CD14-positive monocyte (primary cell): Measurements from ENCODE around the gene KDM1B. TPM values are rescaled to one million over a fixed set of nuclear protein-coding genes. Genes with fewer than 3 reads are reported as not detected.

Experiments
- DNase-seq, 3 donors: peaks; one replicate each; pipeline ENCODE4 v3.0.0-alpha.2; 2011 to 2022
- H2AFZ ChIP-seq: 2 replicates; pipeline ENCODE4 v1.6.0; 2012; ENCODE audit warnings: mild to moderate bottlenecking, low read depth, low read length, inconsistent platforms; ENCODE audit not compliant: insufficient read depth, poor library complexity, severe bottlenecking
- H3K27ac ChIP-seq, 2 donors: 1 replicate in 1 of 2; 2 replicates in 1 of 2; pipeline ENCODE4 v1.5.1; 2012 to 2013; ENCODE audit warnings: low read length in 2 of 2, control low read depth in 1 of 2, inconsistent platforms in 1 of 2, low read depth in 1 of 2, mild to moderate bottlenecking in 1 of 2
- H3K27me3 ChIP-seq, 2 donors: one replicate each; pipeline versions ENCODE4 v1.6.0 to v1.6.1; 2011 to 2013; ENCODE audit warnings: low read length in 2 of 2; ENCODE audit not compliant: control insufficient read depth in 2 of 2, insufficient read depth in 2 of 2
- H3K36me3 ChIP-seq, 2 donors: replicated peaks in 1 of 2; 1 replicate in 1 of 2; 2 replicates in 1 of 2; pipeline versions ENCODE4 v1.5.1 to v1.6.1; 2012 to 2013; ENCODE audit warnings: low read length in 2 of 2, control low read depth in 1 of 2, inconsistent platforms in 1 of 2, mild to moderate bottlenecking in 1 of 2; ENCODE audit not compliant: insufficient read depth in 2 of 2, control insufficient read depth in 1 of 2
- H3K4me1 ChIP-seq, 2 donors: 1 replicate in 1 of 2; 2 replicates in 1 of 2; pipeline versions ENCODE4 v1.5.1 to v1.6.1; 2012 to 2013; ENCODE audit warnings: low read length in 2 of 2, control low read depth in 1 of 2, inconsistent platforms in 1 of 2, mild to moderate bottlenecking in 1 of 2, moderate library complexity in 1 of 2; ENCODE audit not compliant: insufficient read depth in 2 of 2, control insufficient read depth in 1 of 2
- H3K4me2 ChIP-seq: replicated peaks from 2 replicates; pipeline ENCODE3; 2012; ENCODE audit warnings: low read length, moderate library complexity, mild to moderate bottlenecking; ENCODE audit not compliant: poor library complexity, severe bottlenecking; ENCODE audit errors: extremely low read depth
- H3K4me3 ChIP-seq, 3 experiments: fragments of 200-600 bp in 1 of 3; sonication (generic) in 1 of 3; replicated peaks in 1 of 3; 1 replicate in 2 of 3; 2 replicates in 1 of 3; pipeline ENCODE4 v1.5.1; 2011 to 2013; ENCODE audit warnings: low read length in 3 of 3, mild to moderate bottlenecking in 3 of 3, control low read depth in 2 of 3, low read depth in 2 of 3, inconsistent platforms in 1 of 3, moderate library complexity in 1 of 3
- H3K79me2 ChIP-seq: 2 replicates; pipeline ENCODE4 v1.6.0; 2012; ENCODE audit warnings: mild to moderate bottlenecking, control low read depth, inconsistent platforms, low read length, moderate library complexity; ENCODE audit not compliant: insufficient read depth
- H3K9ac ChIP-seq: 2 replicates; pipeline ENCODE4 v1.6.0; 2017; ENCODE audit warnings: low read length, mild to moderate bottlenecking; ENCODE audit not compliant: insufficient read depth, poor library complexity, severe bottlenecking
- H3K9me3 ChIP-seq, 2 donors: replicated peaks in 1 of 2; 1 replicate in 1 of 2; 2 replicates in 1 of 2; pipeline versions ENCODE4 v1.5.1 to v1.6.1; 2012 to 2013; ENCODE audit warnings: low read length in 2 of 2, control low read depth in 1 of 2; ENCODE audit not compliant: control insufficient read depth in 1 of 2, insufficient read depth in 1 of 2
- H4K20me1 ChIP-seq: 2 replicates; pipeline ENCODE4 v1.6.0; 2012; ENCODE audit warnings: mild to moderate bottlenecking, low read length, control low read depth, moderate library complexity; ENCODE audit not compliant: insufficient read depth
- H3K27ac Mint-ChIP-seq, 7 donors: one replicate each; pipeline ENCODE4 v1.8.0; 2020; ENCODE audit warnings: mild to moderate bottlenecking in 7 of 7, mixed read lengths in 7 of 7, moderate library complexity in 6 of 7, inconsistent platforms in 2 of 7
- H3K27me3 Mint-ChIP-seq, 3 donors: one replicate each; pipeline ENCODE4 v1.8.0; 2021 to 2022; ENCODE audit warnings: low read depth in 3 of 3, mild to moderate bottlenecking in 3 of 3, mixed read lengths in 3 of 3, moderate library complexity in 3 of 3, inconsistent platforms in 1 of 3
- H3K36me3 Mint-ChIP-seq, 2 donors: one replicate each; pipeline ENCODE4 v1.8.0; 2020; ENCODE audit warnings: mixed read lengths in 2 of 2, inconsistent platforms in 1 of 2, mild to moderate bottlenecking in 1 of 2
- H3K4me1 Mint-ChIP-seq: one replicate; pipeline ENCODE4 v1.8.0; 2020; ENCODE audit warnings: mild to moderate bottlenecking, mixed read lengths
- H3K4me3 Mint-ChIP-seq, 2 donors: one replicate each; pipeline ENCODE4 v1.8.0; 2020; ENCODE audit warnings: mild to moderate bottlenecking in 2 of 2, mixed read lengths in 2 of 2, moderate library complexity in 1 of 2
- H3K9me3 Mint-ChIP-seq, 7 donors: one replicate each; pipeline ENCODE4 v1.8.0; 2020 to 2022; ENCODE audit warnings: mixed read lengths in 7 of 7, mild to moderate bottlenecking in 6 of 7, moderate library complexity in 6 of 7, inconsistent platforms in 2 of 7
- WGBS: methylation state at CpG from one replicate; pipeline ENCODE4 v1.1.5; 2013; ENCODE audit warnings: missing lambda C conversion rate; ENCODE audit not compliant: insufficient coverage; 5-methylcytosine and 5-hydroxymethylcytosine counted together
- intact Hi-C, 2 donors: fragments of 100-400 bp; cut with micrococcal nuclease; formaldehyde crosslinking; loops; one replicate each; pipeline versions ENCODE4 v1.15.0 to v1.15.1; 2023
- polyA plus RNA-seq, 3 donors: library from polyadenylated mRNA; depleted of rRNA in 1 of 3; unstranded in 2 of 3; stranded (reverse) in 1 of 3; fragments of 300-500 nt in 2 of 3; fragments of >200 nt in 1 of 3; fragmentation: Illumina TruSeq in 2 of 3; gene quantifications; 1 replicate in 2 of 3; 2 replicates in 1 of 3; pipeline ENCODE4 v1.2.3, GENCODE V29; 2012 to 2021
- TF ChIP-seq, protein P1 (sequence below): fragments of 200-600 bp; IDR thresholded peaks from one replicate; pipeline ENCODE4 v1.8.0; 2022; ENCODE audit warnings: antibody characterized with exemption, mild to moderate bottlenecking

KDM1B gene
- polyA plus RNA-seq, 3 donors: 4.4 to 50.8 (median 24.1) TPM

DNA sequence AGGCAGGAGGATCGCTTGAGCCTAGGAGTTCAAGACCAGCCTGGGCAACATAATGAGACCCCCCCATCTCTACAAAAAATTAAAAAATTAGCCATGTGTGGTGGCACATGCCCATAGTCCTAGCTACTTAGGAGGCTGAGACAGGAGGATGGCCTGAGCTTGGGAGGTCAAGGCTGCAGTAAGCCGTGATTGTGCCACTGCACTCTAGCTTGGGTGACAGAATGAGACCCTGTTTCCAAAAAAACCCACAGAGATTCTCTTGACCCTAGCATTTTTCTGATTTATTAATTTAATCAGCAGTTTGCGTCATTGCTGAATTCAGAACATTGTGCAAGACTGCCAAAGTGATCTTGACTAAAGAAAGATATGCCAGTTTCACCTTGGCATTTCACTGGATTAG is 36.8 kb downstream of the KDM1B start:
- Histone ChIP-seq H3K79me2 (peaks cover 7% of the 10 kb centered on the region), H3K9ac (no peak overlapping the region), H3K27me3 (no peaks in the 10 kb centered on the region), H3K4me2 (no peak overlapping the region), H3K4me1 (peaks cover under 1 to 5% of the 10 kb centered on the region in 2 donors), H3K36me3 (peaks cover 67 to 93% of the 10 kb centered on the region in 2 donors), H3K4me3 (no peak overlapping the region), H4K20me1 (peaks cover 5% of the 10 kb centered on the region), H3K9me3 (no peaks in the 10 kb centered on the region), H3K27ac (peak overlapping the region in 1 of 2 donors; percentile 32), H2AFZ (no peak overlapping the region)
- H3K27ac Mint-ChIP-seq: peak overlapping the region in 1 of 7 donors; percentile 55
- H3K9me3 Mint-ChIP-seq: no peaks in the 10 kb centered on the region
- WGBS: 100% methylated on average over 1 of the region's 3 CpGs
- no peaks in the 10 kb centered on the region for H3K27me3 Mint-ChIP-seq
- TF ChIP-seq, protein P1, sequence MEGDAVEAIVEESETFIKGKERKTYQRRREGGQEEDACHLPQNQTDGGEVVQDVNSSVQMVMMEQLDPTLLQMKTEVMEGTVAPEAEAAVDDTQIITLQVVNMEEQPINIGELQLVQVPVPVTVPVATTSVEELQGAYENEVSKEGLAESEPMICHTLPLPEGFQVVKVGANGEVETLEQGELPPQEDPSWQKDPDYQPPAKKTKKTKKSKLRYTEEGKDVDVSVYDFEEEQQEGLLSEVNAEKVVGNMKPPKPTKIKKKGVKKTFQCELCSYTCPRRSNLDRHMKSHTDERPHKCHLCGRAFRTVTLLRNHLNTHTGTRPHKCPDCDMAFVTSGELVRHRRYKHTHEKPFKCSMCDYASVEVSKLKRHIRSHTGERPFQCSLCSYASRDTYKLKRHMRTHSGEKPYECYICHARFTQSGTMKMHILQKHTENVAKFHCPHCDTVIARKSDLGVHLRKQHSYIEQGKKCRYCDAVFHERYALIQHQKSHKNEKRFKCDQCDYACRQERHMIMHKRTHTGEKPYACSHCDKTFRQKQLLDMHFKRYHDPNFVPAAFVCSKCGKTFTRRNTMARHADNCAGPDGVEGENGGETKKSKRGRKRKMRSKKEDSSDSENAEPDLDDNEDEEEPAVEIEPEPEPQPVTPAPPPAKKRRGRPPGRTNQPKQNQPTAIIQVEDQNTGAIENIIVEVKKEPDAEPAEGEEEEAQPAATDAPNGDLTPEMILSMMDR: no peak
- no peak overlapping the region for H3K4me3 Mint-ChIP-seq
- H3K4me1 Mint-ChIP-seq: peaks cover 3% of the 10 kb centered on the region
- DNase-seq: no peak
- intact Hi-C loops: loop anchor here in 1 of 2 donors (10.0 kb wide), 1 partner anchor 63 kb away; no protein-coding TSS in a partner anchor
- peaks cover 71 to 92% of the 10 kb centered on the region in 2 donors for H3K36me3 Mint-ChIP-seq

- intact Hi-C loops: no loop called here
- Mint-ChIP-seq H3K27me3 (peaks cover 0 to 2% (median 0%) of the 10 kb centered on the region in 3 donors), H3K36me3 (peaks cover 80 to 97% of the 10 kb centered on the region in 2 donors), H3K27ac (peak overlapping the region in 3 of 7 donors; percentile 6 to 30 (median 8)), H3K4me3 (no peak overlapping the region), H3K9me3 (peaks cover 0 to 2% (median 0%) of the 10 kb centered on the region in 7 donors), H3K4me1 (no peaks in the 10 kb centered on the region)
- H3K9ac ChIP-seq: no peak overlapping the region
- no peak overlapping the region for H3K27ac ChIP-seq
- H3K9me3 ChIP-seq: no peaks in the 10 kb centered on the region
- peaks cover 89 to 98% of the 10 kb centered on the region in 2 donors for H3K36me3 ChIP-seq
- no peaks in the 10 kb centered on the region for H3K27me3 ChIP-seq
- H3K79me2 ChIP-seq: peaks cover 3% of the 10 kb centered on the region
- TF ChIP-seq, protein P1: no peak
- H2AFZ ChIP-seq: no peak overlapping the region
- H4K20me1 ChIP-seq: peaks cover 32% of the 10 kb centered on the region
- H3K4me2 ChIP-seq: no peak overlapping the region
- 100% methylated on average over 6 of the region's 6 CpGs for WGBS
- no peak overlapping the region for H3K4me3 ChIP-seq
- DNase-seq: no peak
- no peaks in the 10 kb centered on the region for H3K4me1 ChIP-seq
These were observed 48.6 kb downstream of the KDM1B start for GRCh38 chr6:18203786-18204185.
